HCT116 (cell line): ENCODE results near the gene GAL. TPM values are rescaled to one million over a fixed set of nuclear protein-coding genes. Genes with fewer than 3 reads are reported as not detected.

Experiments
- ATAC-seq: fragments of 200-7000 bp; cut with Tn5 transposase; 2 replicates; pipeline ENCODE4 v1.9.1; 2020; ENCODE audit warnings: mild to moderate bottlenecking, moderate library complexity
- BruUV-seq: library from RNA; stranded (reverse); fragments of 400-500 nt; replicated peaks from 2 replicates; lab custom pipeline; 2021; lab: Mats Ljungman, UMichigan
- CTCF ChIA-PET: fragments of 300-600 bp; sonication (Branson Sonifier 250); formaldehyde crosslinking; loops from one replicate; lab custom pipeline; 2021; ENCODE audit warnings: antibody characterized with exemption; lab: Charles Lee
- POLR2A ChIA-PET: fragments of 300-600, 350-600 bp; sonication (Branson Sonifier 250); formaldehyde crosslinking; loops from one replicate; lab custom pipeline; 2021; ENCODE audit warnings: antibody characterized with exemption; lab: Charles Lee
- RAD21 ChIA-PET, 2 experiments: fragments of 300-600 bp; sonication (Branson Sonifier 250); formaldehyde crosslinking; loops; one replicate each; lab custom pipeline; 2023; ENCODE audit warnings: low total read pairs in 2 of 2; ENCODE audit not compliant: uncharacterized antibody in 2 of 2, unreplicated experiment in 2 of 2, low non-redundant PET in 1 of 2; lab: Charles Lee
- DNase-seq: peaks from one replicate; pipeline ENCODE4 v3.0.0-alpha.2; 2010; ENCODE audit warnings: low read depth, low spot score
- H2AFZ ChIP-seq: fragments of 200-600 bp; shearing (Covaris generic), sonication (generic); 2 replicates; pipeline ENCODE4 v1.6.1; 2017; ENCODE audit warnings: low read depth, mixed run types, mixed read lengths, antibody characterized with exemption, low read length; ENCODE audit not compliant: poor library complexity, severe bottlenecking
- H3K27ac ChIP-seq: 2 replicates; pipeline ENCODE4 v1.5.1; 2012; ENCODE audit warnings: low read depth, low read length
- H3K27me3 ChIP-seq: fragments of 200-600 bp; sonication (generic); 2 replicates; pipeline ENCODE4 v1.6.1; 2016; ENCODE audit warnings: mixed run types, low read length, mixed read lengths; ENCODE audit not compliant: insufficient read depth
- H3K36me3 ChIP-seq, 2 experiments: fragments of 200-500 bp in 1 of 2; fragments of 200-600 bp in 1 of 2; sonication (Bioruptor generic) in 1 of 2; sonication (generic) in 1 of 2; 2 replicates each; pipeline versions ENCODE4 v1.5.1 to v1.6.1; 2014 to 2016; ENCODE audit warnings: low read length in 2 of 2, inconsistent platforms in 1 of 2, mixed read lengths in 1 of 2, mixed run types in 1 of 2; ENCODE audit not compliant: insufficient read depth in 2 of 2, control insufficient read depth in 1 of 2
- H3K4me1 ChIP-seq, 2 experiments: fragments of 200-600 bp in 1 of 2; sonication (generic) in 1 of 2; 2 replicates each; pipeline versions ENCODE4 v1.5.1 to v1.6.1; 2012 to 2017; ENCODE audit warnings: low read length in 2 of 2, inconsistent platforms in 1 of 2, mild to moderate bottlenecking in 1 of 2, mixed read lengths in 1 of 2, mixed run types in 1 of 2, moderate library complexity in 1 of 2; ENCODE audit not compliant: insufficient read depth in 2 of 2, control insufficient read depth in 1 of 2
- H3K4me2 ChIP-seq: fragments of 200-600 bp; sonication (generic); 2 replicates; pipeline ENCODE4 v1.6.1; 2017; ENCODE audit warnings: mixed run types, low read length, mixed read lengths
- H3K4me3 ChIP-seq, 2 experiments: fragments of 200-600 bp in 1 of 2; sonication (generic) in 1 of 2; replicated peaks in 1 of 2; 2 replicates each; pipeline ENCODE4 v1.5.1; 2011 to 2016; ENCODE audit warnings: low read length in 2 of 2, control low read depth in 1 of 2, low read depth in 1 of 2, mild to moderate bottlenecking in 1 of 2, mixed read lengths in 1 of 2, mixed run types in 1 of 2
- H3K79me2 ChIP-seq: fragments of 200-600 bp; sonication (generic); 2 replicates; pipeline ENCODE4 v1.6.1; 2017; ENCODE audit warnings: mild to moderate bottlenecking, mixed run types, low read length, moderate library complexity, mixed read lengths; ENCODE audit not compliant: insufficient read depth
- H3K9ac ChIP-seq: fragments of 200-600 bp; sonication (generic); 2 replicates; pipeline ENCODE4 v1.6.1; 2016; ENCODE audit warnings: low read length, mixed read lengths
- H3K9me2 ChIP-seq: fragments of 200-600 bp; sonication (generic), shearing (Covaris generic); 2 replicates; pipeline ENCODE4 v1.6.1; 2017; ENCODE audit warnings: mixed run types, mild to moderate bottlenecking, moderate library complexity; ENCODE audit not compliant: insufficient read depth
- H3K9me3 ChIP-seq, 2 experiments: fragments of 200-500 bp in 1 of 2; fragments of 200-600 bp in 1 of 2; sonication (Bioruptor generic) in 1 of 2; sonication (generic) in 1 of 2; 2 replicates each; pipeline ENCODE4 v1.6.1; 2014 to 2017; ENCODE audit warnings: low read length in 2 of 2, mixed read lengths in 2 of 2, inconsistent platforms in 1 of 2, low read depth in 1 of 2, mild to moderate bottlenecking in 1 of 2, mixed run types in 1 of 2, moderate library complexity in 1 of 2; ENCODE audit not compliant: control insufficient read depth in 1 of 2, insufficient read depth in 1 of 2
- H4K20me1 ChIP-seq: fragments of 200-600 bp; sonication (generic), shearing (Covaris generic); 2 replicates; pipeline ENCODE4 v1.6.1; 2017; ENCODE audit warnings: mixed run types, mild to moderate bottlenecking, moderate library complexity; ENCODE audit not compliant: insufficient read depth
- CTCF ChIP-seq, 3 experiments: fragments of 200-600 bp in 1 of 3; sonication (generic) in 1 of 3; IDR thresholded peaks in 2 of 3; conservative IDR thresholded peaks in 1 of 3; 2 replicates each; pipeline ENCODE4 v1.5.1; 2012 to 2017; ENCODE audit warnings: low read depth in 2 of 3, low read length in 2 of 3, antibody characterized with exemption in 1 of 3, borderline replicate concordance in 1 of 3, control low read depth in 1 of 3, mild to moderate bottlenecking in 1 of 3, mixed read lengths in 1 of 3, mixed run types in 1 of 3, moderate library complexity in 1 of 3; ENCODE audit not compliant: insufficient read depth in 1 of 3
- EZH2phosphoT487 ChIP-seq: fragments of 200-600 bp; IDR thresholded peaks from 2 replicates; pipeline ENCODE4 v1.6.1; 2018; ENCODE audit warnings: antibody characterized with exemption, borderline replicate concordance
- POLR2AphosphoS5 ChIP-seq: IDR thresholded peaks from 2 replicates; pipeline ENCODE4 v1.6.1; 2011; ENCODE audit warnings: mild to moderate bottlenecking, low read depth, low read length, moderate library complexity
- REST ChIP-seq: IDR thresholded peaks from 2 replicates; pipeline ENCODE4 v1.6.1; 2012; ENCODE audit warnings: low read depth
- SP1 ChIP-seq: IDR thresholded peaks from 2 replicates; pipeline ENCODE4 v1.6.1; 2012; ENCODE audit warnings: low read depth
- TCF7L2 ChIP-seq: IDR thresholded peaks from 2 replicates; pipeline ENCODE4 v1.7.0; 2011; ENCODE audit warnings: borderline replicate concordance, inconsistent platforms; ENCODE audit not compliant: insufficient read depth, insufficient read length; ENCODE audit errors: extremely low read depth
- ZBTB33 ChIP-seq: IDR thresholded peaks from 2 replicates; pipeline ENCODE4 v1.6.1; 2011; ENCODE audit warnings: mild to moderate bottlenecking, low read length, moderate library complexity; ENCODE audit not compliant: insufficient replicate concordance; ENCODE audit errors: extremely low read depth
- ZFX ChIP-seq: fragments of 450-650 bp; IDR thresholded peaks from 2 replicates; pipeline ENCODE4 v1.6.1; 2017
- ZNF274 ChIP-seq: fragments of 200-500 bp; sonication (Bioruptor generic); IDR thresholded peaks from 2 replicates; pipeline ENCODE4 v1.6.1; 2014; ENCODE audit warnings: mild to moderate bottlenecking, low read depth, low read length, inconsistent platforms
- intact Hi-C: fragments of 100-400 bp; cut with micrococcal nuclease; formaldehyde crosslinking; loops from 2 replicates; pipeline ENCODE4 v1.10.0; 2022
- total RNA-seq: library from RNA; stranded (reverse); gene quantifications from one replicate; pipeline ENCODE4 v1.2.1, GENCODE V29; 2021; ENCODE audit not compliant: unreplicated experiment

Gene GAL
- total RNA-seq, 1 experiment from 2014 or later: 83.1 TPM

- Histone ChIP-seq H3K4me2 (no peak overlapping the region), H3K36me3 (no peaks in the 10 kb centered on the region), H3K4me1 (no peaks in the 10 kb centered on the region), H2AFZ (no peak overlapping the region), H3K9me2 (no peaks in the 10 kb centered on the region), H3K9ac (no peak overlapping the region), H4K20me1 (no peaks in the 10 kb centered on the region), H3K79me2 (no peaks in the 10 kb centered on the region), H3K27ac (no peak overlapping the region), H3K4me3 (no peak overlapping the region), H3K27me3 (no peaks in the 10 kb centered on the region; the same call in 1 of the 2 replicates), H3K9me3 (no peaks in the 10 kb centered on the region)
- no peak for DNase-seq
- RAD21 ChIA-PET: no interaction called here
- POLR2A ChIA-PET: no interaction called here
- no peak for TF ChIP-seq EZH2phosphoT487
- no TSS peak for BruUV-seq
- intact Hi-C loops: no loop called here
- CTCF ChIA-PET: no interaction called here
- ATAC-seq: no peak
Measured at GRCh38 chr11:68666849-68667248, 17.5 kb upstream of the GAL start.

- no peaks in the 10 kb centered on the region for H4K20me1 ChIP-seq
- intact Hi-C loops: no loop called here
- H3K4me1 ChIP-seq: no peaks in the 10 kb centered on the region
- ChIA-PET POLR2A (no interaction called here), RAD21 (no interaction called here), CTCF (no interaction called here)
- H3K79me2 ChIP-seq: no peaks in the 10 kb centered on the region
- H3K36me3 ChIP-seq: no peaks in the 10 kb centered on the region
- no peak overlapping the region for H3K9ac ChIP-seq
- H3K9me2 ChIP-seq: no peaks in the 10 kb centered on the region
- no peak overlapping the region for H3K4me2 ChIP-seq
- no peak overlapping the region for H3K4me3 ChIP-seq
- H2AFZ ChIP-seq: no peak overlapping the region
- H3K27me3 ChIP-seq: no peaks in the 10 kb centered on the region; the same call in 1 of the 2 replicates
- ATAC-seq: no peak
- no TSS peak for BruUV-seq
- no peak overlapping the region for H3K27ac ChIP-seq
- H3K9me3 ChIP-seq: no peaks in the 10 kb centered on the region
- DNase-seq: no peak
- TF ChIP-seq ZBTB33 (no peak), TCF7L2 (no peak), ZFX (no peak), SP1 (no peak), REST (no peak), ZNF274 (no peak), POLR2AphosphoS5 (no peak), CTCF (IDR thresholded peaks at IDR 0.05 in 2 of 3, conservative IDR thresholded peaks at IDR 0.05 in 1 of 3; ENCODE audit: borderline replicate concordance in 1 of 3, insufficient read depth in 1 of 3, low read depth in 2 of 3, low read length in 2 of 3) (no peak)
Measured at GRCh38 chr11:68667511-68668500, 16.5 kb upstream of the GAL start.
